GM12874 (cell line): ENCODE results near the gene SIRT3.

Experiments
- TF ChIP-seq, protein P1 (sequence below): IDR thresholded peaks from 2 replicates; pipeline ENCODE4 v1.5.1; 2011; ENCODE audit warnings: low read depth, mild to moderate bottlenecking, control low read depth, low read length, moderate library complexity; ENCODE audit not compliant: insufficient read depth

Gene SIRT3

DNA sequence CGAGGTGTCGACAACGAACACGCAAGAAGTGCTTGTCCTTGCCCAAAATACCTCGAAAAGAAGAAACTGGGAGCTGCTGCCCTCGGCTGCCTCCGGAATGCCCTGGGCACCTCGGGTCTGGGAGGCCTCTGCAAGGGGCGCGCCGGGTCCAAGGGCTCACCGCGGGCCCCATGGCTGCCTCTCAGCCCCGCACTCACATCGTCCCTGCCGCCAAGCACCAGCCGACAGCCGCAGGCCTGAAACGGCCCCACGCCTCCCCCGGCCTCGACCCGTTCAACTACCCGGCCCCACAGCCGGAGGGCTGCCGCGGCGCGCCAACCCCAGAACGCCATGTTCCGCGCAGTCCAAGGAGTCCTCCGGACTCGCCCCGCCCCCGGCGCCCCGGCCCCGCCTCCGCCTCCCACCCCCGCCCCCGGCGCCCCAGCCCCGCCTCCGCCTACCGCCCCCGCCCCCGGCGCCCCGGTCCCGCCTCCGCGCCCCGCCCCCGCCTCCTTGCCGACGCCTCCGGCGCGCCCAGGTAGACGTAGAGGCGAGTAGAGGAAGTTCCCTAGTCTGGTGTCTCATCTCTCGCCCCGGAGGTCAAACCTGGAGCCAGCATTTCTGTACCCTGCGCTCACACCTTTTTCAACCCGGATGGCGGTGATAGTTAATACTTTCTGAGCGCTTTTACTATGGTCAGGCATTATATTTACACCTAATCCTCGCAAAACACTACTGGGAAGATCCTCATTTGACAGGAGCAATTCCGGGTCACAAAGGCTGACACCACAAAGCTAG is at the start of gene SIRT3:
Gene SIRT3, minus strand, starts transcription at position 346 of the 777 bp plus-strand sequence. Its CDS starts 14 bp downstream, at position 332.
- TF ChIP-seq, protein P1, sequence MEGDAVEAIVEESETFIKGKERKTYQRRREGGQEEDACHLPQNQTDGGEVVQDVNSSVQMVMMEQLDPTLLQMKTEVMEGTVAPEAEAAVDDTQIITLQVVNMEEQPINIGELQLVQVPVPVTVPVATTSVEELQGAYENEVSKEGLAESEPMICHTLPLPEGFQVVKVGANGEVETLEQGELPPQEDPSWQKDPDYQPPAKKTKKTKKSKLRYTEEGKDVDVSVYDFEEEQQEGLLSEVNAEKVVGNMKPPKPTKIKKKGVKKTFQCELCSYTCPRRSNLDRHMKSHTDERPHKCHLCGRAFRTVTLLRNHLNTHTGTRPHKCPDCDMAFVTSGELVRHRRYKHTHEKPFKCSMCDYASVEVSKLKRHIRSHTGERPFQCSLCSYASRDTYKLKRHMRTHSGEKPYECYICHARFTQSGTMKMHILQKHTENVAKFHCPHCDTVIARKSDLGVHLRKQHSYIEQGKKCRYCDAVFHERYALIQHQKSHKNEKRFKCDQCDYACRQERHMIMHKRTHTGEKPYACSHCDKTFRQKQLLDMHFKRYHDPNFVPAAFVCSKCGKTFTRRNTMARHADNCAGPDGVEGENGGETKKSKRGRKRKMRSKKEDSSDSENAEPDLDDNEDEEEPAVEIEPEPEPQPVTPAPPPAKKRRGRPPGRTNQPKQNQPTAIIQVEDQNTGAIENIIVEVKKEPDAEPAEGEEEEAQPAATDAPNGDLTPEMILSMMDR, result no peak

DNA sequence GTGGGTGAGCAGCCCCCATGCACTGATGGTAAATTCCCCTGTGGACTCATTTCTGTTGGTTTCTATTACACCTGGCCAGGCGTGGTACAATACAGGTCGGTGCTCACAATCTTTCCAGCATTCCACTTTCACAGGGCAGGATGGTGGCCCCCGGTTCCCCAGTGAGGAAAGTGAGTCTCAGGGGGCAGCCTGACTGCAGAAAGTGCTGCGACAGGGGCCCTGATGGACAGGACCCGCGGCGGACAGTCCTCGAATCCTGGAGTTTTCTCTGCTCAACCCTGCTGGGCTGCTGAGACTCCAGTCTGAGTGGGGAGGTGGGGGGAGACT is 49.7 kb upstream of the SIRT3 start:
- TF ChIP-seq, protein P1, result no peak

DNA sequence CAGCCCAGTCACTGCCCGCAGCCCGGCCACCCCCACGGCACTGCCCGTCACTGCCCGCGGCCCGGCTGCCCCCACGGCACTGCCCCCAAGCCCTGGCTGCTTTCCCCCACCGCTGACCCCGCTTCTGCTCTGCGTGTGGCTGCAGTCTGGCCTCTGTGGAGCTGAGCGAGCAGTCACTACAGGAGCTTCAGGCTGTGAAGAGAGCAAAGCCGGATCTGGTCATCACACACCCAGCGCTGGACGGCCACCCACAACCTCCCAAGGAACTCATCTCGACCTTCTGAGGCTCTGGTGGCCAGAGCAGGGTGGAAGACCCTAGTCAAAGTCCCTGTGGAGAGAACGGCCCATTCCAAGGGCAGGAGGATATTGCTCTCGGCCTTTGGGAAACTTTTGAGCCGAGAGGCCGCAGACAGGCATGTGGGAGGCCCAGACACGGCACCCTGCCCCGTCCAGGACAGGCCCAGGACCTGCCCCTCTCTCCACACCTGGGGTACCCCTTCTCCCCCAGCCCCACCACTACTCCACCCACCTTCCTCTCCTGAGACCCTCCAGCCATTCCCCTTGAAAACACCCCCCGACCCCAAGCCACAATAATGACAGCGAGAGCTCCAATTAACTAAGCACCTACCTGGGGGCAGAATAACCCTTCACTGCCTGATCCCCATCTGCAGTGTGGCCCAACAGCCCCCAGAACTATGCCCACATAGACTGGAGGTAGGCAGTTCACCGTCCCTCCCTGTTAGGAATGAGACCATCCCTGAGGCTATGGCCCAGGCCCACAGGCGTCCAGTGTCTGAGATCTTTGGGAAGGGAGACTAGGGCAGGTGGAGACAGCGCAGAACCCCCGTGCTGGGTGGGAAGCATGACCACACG is 49.1 kb upstream of the SIRT3 start:
- TF ChIP-seq, protein P1, result no peak

DNA sequence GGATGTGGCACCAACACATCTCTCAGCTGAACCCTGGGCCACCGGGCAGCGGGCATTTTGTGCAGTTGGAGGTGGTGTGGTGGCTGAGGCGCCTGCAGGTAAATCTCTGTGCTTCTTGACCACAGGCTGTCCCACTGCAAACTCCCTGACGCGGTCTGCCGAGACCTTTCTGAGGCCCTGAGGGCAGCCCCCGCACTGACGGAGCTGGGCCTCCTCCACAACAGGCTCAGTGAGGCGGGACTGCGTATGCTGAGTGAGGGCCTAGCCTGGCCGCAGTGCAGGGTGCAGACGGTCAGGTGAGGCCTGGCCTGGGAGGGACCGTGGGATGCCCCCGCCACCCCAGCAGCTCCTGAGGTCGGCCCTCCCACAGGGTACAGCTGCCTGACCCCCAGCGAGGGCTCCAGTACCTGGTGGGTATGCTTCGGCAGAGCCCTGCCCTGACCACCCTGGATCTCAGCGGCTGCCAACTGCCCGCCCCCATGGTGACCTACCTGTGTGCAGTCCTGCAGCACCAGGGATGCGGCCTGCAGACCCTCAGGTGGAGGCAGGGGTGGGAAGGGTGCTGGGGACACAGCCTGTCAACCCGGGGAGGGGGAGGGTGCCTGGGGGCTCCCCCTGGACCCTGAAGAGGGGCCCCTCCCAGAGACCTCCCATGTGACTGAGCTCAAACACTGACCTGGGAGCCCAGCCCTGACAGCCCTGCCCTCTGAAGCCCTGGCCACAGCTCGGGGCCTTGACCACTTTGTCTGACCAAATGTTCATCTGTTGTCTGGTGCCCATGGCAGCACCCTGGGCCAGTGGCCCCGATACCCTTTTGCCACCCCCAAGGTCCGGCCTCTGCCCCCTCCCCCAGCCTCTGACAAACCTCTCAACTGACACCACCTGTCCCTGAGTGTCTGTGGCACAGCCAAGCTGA is 48.2 kb upstream of the SIRT3 start:
- TF ChIP-seq, protein P1, result no peak

DNA sequence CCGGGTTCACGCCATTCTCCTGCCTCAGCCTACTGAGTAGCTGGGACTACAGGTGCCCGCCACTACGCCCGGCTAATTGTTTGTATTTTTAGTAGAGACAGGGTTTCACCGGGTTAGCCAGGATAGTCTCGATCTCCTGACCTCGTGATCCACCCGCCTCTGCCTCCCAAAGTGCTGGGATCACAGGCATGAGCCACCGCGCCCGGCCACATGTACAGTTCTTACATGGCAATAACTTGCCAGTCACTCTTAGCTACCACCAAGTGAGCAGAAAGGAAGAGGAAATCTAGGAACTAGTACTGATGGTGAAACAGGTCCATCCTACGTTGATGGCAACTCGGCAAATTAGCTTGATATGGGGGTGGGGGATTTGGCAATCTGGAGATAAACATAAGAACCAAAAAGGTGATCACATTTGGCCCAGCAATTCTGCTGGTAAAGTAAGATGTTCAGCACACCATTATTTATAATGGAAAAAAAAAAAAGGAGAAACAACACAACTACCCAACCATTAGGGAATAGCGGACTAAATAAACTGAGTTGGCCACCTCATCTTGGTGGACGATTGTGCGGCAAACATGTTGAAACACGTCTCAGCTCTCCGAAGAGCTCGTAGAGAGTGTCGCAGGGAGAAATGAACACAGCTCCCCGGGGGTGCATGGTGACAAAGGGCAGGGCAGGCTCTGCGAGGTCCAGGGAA is 47.4 kb upstream of the SIRT3 start:
- TF ChIP-seq, protein P1, result no peak

DNA sequence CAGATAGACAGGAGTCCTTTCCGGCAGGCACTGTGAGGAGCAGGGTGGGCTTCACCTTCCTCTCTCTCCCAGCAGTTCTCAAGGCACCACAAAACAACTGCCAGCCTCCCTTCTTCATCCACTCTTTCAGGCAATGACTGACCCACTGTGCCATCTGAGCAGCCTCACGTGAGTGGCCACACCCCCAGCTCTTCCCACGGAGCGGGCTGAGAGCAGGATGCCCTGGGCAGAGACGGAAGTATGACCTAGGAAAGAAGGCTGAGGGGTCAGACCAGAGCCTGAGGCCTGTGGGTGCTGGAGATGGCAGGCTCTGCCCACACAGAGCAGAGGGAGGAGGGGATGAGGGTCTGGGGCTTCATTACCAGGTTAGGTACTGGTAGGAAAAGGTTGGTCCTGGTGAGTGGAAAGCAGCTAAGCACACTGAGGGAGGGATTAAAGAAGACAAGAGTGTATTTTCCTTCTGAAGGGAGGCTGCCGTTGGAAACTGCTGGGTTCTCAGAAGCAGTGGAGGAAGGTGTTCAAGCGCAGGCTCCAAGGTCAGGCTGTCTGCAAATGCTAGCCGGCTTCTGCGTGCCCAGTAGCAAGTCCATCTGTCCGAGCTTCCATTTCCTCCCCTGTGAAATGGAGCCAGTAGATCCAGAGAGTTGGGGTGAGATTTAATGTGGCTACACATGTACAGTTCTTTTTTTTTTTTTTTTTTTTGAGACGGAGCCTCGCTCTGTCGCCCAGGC is 46.7 kb upstream of the SIRT3 start:
- TF ChIP-seq, protein P1, result no peak
